AG04449 (cell line): ENCODE measurements around the gene OLA1.

Source experiments
- CTCF ChIA-PET: fragments of 350-600 bp; formaldehyde crosslinking; extraction: SDS; loops from one replicate; lab custom pipeline; 2021; ENCODE audit warnings: antibody characterized with exemption; lab: Yijun Ruan, JAX
- POLR2A ChIA-PET: fragments of 400-600, 350-600 bp; formaldehyde crosslinking; extraction: SDS; loops from one replicate; lab custom pipeline; 2020; ENCODE audit warnings: antibody characterized with exemption, inconsistent platforms; lab: Yijun Ruan, JAX
- DNase-seq: peaks from one replicate; pipeline ENCODE4 v3.0.0-alpha.2; 2010; ENCODE audit warnings: low read depth, low spot score
- H3K4me3 ChIP-seq: 2 replicates; pipeline ENCODE4 v1.5.1; 2011; ENCODE audit warnings: low read depth, mild to moderate bottlenecking, control low read depth, low read length
- TF ChIP-seq, protein P1 (sequence below): IDR thresholded peaks from one replicate; pipeline ENCODE4 v1.5.1; 2011; ENCODE audit warnings: mild to moderate bottlenecking, moderate library complexity, low read length, control low read depth, inconsistent platforms; ENCODE audit not compliant: insufficient read depth; ENCODE audit errors: missing control alignments

Gene OLA1

DNA sequence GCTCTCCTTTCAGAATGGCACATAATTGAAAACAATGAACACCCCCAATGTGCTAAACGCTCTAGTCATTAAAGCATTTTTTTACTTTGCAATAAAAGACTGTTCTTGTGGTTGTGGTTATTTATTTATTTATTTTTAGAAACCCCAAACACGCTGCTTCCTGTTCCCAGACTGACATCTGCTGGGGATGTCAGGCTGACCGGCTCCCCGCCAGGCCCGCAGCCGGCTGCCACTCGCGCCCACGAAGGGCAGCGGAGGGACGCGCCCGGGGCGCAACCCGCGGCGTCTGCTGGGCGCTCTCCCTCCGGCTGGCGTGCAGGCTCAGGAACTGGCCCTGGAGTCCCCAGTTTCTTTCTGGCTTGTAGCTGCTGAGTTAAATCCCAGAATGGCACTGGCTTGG lies 200.1 kb downstream of the OLA1 start:
- CTCF ChIA-PET, result interaction anchor here (0.8 to 1.5 kb wide), 3 partner anchors 8 to 83 kb away, joined by 3 to 9 read pairs (median 3); no protein-coding TSS in a partner anchor
- POLR2A ChIA-PET, result no interaction called here
- no peak overlapping the region for H3K4me3 ChIP-seq
- TF ChIP-seq, protein P1, sequence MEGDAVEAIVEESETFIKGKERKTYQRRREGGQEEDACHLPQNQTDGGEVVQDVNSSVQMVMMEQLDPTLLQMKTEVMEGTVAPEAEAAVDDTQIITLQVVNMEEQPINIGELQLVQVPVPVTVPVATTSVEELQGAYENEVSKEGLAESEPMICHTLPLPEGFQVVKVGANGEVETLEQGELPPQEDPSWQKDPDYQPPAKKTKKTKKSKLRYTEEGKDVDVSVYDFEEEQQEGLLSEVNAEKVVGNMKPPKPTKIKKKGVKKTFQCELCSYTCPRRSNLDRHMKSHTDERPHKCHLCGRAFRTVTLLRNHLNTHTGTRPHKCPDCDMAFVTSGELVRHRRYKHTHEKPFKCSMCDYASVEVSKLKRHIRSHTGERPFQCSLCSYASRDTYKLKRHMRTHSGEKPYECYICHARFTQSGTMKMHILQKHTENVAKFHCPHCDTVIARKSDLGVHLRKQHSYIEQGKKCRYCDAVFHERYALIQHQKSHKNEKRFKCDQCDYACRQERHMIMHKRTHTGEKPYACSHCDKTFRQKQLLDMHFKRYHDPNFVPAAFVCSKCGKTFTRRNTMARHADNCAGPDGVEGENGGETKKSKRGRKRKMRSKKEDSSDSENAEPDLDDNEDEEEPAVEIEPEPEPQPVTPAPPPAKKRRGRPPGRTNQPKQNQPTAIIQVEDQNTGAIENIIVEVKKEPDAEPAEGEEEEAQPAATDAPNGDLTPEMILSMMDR, result no peak
- DNase-seq, result no peak

DNA sequence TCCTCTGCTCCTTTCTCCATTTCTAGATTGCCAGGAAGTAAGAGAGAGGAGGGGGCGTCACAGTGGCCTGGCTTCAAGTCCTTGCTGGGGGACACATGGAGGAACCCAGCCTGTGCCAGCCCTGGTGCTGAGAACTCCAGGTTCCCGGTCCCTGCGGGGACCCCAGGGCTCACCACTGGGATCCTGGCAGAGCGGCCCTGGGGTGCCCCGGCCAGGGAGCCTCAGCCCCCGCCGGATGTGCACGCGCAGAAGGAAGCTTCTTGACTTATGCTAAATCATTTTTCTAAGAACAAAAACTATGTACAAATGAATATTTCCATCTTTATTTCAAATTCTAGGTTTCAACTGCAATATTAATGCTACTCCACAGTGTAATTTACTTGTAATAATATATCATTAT lies 200.6 kb downstream of the OLA1 start:
- ChIA-PET CTCF (interaction anchor here (0.7 to 1.5 kb wide), 3 partner anchors 7 to 82 kb away, joined by 3 to 9 read pairs (median 3); no protein-coding TSS in a partner anchor), POLR2A (no interaction called here)
- no peak for DNase-seq
- H3K4me3 ChIP-seq, result no peak overlapping the region
- TF ChIP-seq, protein P1, result no peak

DNA sequence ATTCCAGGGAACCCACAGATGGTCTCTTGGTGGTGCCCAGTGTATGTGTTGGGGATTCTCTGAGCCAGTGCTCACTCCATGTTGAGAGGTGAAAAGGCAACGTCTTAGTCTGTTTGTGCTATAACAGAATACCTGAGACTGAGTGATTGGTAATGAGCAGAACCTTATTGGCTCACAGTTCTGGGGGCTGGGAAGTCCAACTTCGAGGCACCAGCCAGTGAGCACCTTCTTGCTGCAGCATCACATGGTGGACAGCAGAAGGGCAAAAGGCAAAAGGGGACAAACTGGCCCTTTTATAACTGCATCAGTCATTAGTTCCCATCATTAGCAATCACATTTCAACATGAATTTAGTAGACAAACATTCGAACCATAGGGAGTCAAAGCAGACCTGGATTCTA lies 202.2 kb downstream of the OLA1 start:
- ChIA-PET CTCF (no interaction called here), POLR2A (no interaction called here)
- H3K4me3 ChIP-seq, result no peak overlapping the region
- DNase-seq, result no peak
- TF ChIP-seq, protein P1, result no peak

DNA sequence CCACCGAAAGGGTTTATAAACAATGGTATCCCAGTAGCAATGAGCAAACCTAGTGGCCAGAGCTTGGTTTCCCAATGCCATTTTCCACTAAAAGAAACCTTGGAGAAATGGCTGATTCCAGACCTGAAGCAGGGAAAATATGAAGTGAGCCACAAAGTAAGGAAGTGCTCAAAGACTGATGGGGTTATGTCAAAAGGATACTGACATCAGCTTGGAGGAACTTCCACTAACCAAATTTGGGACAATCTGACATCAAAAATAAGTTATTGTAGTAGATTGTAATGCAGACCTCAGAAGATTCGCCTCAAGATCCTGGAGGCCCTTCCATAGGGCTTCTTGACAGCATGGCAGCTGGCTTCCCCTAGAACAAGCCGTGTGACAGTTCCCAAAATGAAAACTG lies 203.8 kb downstream of the OLA1 start:
- DNase-seq, result no peak
- TF ChIP-seq, protein P1, result no peak
- POLR2A ChIA-PET, result no interaction called here
- CTCF ChIA-PET, result interaction anchor here (0.9 to 1.8 kb wide), 3 partner anchors 9 to 63 kb away, joined by 3 to 6 read pairs (median 5); no protein-coding TSS in a partner anchor
- no peak overlapping the region for H3K4me3 ChIP-seq

DNA sequence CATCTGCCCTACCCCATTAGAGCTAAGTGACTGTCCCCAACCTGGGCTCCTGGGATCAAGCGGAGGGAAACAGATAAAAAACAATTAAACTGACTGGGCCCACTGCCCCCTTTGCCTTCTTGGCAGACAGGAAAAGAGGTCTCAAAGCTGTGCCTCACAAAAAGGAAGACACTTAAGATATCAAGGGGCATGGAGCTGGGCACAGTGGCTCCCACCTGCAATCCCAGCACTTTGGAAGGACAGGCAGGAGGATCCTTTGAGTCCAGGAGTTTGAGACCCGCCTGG lies 208.0 kb downstream of the OLA1 start:
- POLR2A ChIA-PET, result no interaction called here
- CTCF ChIA-PET, result interaction anchor here (0.6 to 2.2 kb wide), 20 partner anchors 8 to 301 kb away, joined by 3 to 22 read pairs (median 4); no protein-coding TSS in a partner anchor
- DNase-seq, result no peak
- H3K4me3 ChIP-seq, result no peak overlapping the region
- TF ChIP-seq, protein P1, result no peak

DNA sequence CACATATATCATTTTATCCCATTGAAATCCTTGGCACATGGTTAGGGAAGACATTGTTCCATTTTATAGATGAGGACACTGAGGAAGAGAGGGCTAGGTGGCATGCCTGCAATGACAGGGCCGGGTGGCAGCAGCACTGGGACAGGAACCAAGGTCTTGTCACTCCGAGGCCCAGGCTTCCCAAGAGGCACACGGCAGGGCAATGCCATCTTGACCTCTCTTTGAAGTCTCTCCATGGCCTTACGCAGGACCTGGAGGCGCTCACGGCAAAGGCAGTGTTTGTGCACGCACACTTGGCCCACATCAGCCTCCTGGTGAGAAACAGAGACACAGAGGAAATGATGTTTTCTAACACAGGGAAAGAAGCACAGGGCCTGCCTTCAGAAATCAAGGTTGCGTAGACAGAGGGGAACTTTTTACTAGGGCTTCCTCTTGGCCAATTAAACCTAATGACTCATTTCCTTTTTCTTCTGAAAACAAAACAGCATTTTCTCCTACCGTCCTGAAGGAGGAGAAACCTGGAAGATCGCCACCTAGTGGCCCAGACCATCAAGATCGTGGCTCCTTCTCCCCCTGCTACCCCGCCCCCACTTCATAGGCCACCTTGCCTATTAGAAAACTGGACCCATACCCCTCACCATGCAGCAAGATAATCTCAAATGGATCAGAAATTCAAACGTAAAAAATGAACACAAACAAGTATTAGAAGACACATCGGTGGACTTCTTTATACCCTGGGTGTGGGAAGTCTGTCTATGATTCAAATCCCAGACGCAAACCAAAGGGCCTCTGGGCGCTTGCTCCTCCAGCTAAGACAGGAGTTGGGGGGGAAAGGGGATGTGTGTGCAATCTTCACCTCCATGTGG lies 208.5 kb downstream of the OLA1 start:
- TF ChIP-seq, protein P1, result peak; percentile 87
- ChIA-PET CTCF (interaction anchor here (0.6 to 2.2 kb wide), 20 partner anchors 8 to 302 kb away, joined by 3 to 22 read pairs (median 4); no protein-coding TSS in a partner anchor), POLR2A (no interaction called here)
- no peak overlapping the region for H3K4me3 ChIP-seq
- peak; percentile 78 for DNase-seq
